ENCODE results near the gene JRKL.

- TF ChIP-seq CTCF (IDR thresholded peaks at IDR 0.05; ENCODE audit: low read length): no peak
- no peak for TF ChIP-seq EZH2 (optimal IDR thresholded peaks at IDR 0.05; ENCODE audit: low read depth, low read length)
Measured at GRCh38 chr11:96340555-96340885, 49.3 kb upstream of the JRKL start.

All from MM.1S (cell line).